Muscle layer of duodenum (tissue), 2 donors: Measurements from ENCODE around the gene LRRC56.
A peak's percentile ranks its signal among the peaks of the same experiment; 100 is the strongest.

Source experiments
- H3K27ac ChIP-seq: one replicate; pipeline ENCODE4 v1.7.0; 2013; ENCODE audit warnings: mild to moderate bottlenecking, low read length
- H3K27me3 ChIP-seq: one replicate; pipeline ENCODE4 v1.7.0; 2013; ENCODE audit warnings: low read depth, mild to moderate bottlenecking, control low read depth, low read length
- H3K36me3 ChIP-seq, 2 donors: one replicate each; pipeline ENCODE4 v1.7.0; 2013; ENCODE audit warnings: low read length in 2 of 2, control low read depth in 1 of 2, mild to moderate bottlenecking in 1 of 2; ENCODE audit not compliant: insufficient read depth in 2 of 2, control insufficient read depth in 1 of 2
- H3K4me1 ChIP-seq, 2 donors: one replicate each; pipeline ENCODE4 v1.7.0; 2013; ENCODE audit warnings: low read length in 2 of 2, mild to moderate bottlenecking in 2 of 2, control low read depth in 1 of 2, moderate library complexity in 1 of 2; ENCODE audit not compliant: insufficient read depth in 2 of 2, control insufficient read depth in 1 of 2
- H3K4me3 ChIP-seq, 2 donors: one replicate each; pipeline ENCODE4 v1.7.0; 2013; ENCODE audit warnings: low read length in 2 of 2, low read depth in 1 of 2, mild to moderate bottlenecking in 1 of 2
- H3K9me3 ChIP-seq, 2 donors: one replicate each; pipeline ENCODE4 v1.7.0; 2013; ENCODE audit warnings: low read length in 2 of 2, control low read depth in 1 of 2, mild to moderate bottlenecking in 1 of 2; ENCODE audit not compliant: control insufficient read depth in 1 of 2
- donor health status: healthy.

Gene LRRC56

GRCh38 chr11:536841-537621, at the start of gene LRRC56:
TSS of gene LRRC56 (plus strand) at chr11:537527. CDS start at chr11:540685, 3,158 bp downstream.
- H3K27ac ChIP-seq = no peak within 1 kb of the TSS

GRCh38 chr11:487571-488021, 49.7 kb upstream of the LRRC56 start:
- no peaks in the 10 kb centered on the region for H3K27me3 ChIP-seq
- H3K36me3 ChIP-seq = peaks cover 6 to 38% of the 10 kb centered on the region in 2 donors
- no peak overlapping the region for H3K4me3 ChIP-seq
- no peak overlapping the region for H3K27ac ChIP-seq
- no peaks in the 10 kb centered on the region for H3K9me3 ChIP-seq
- H3K4me1 ChIP-seq = no peaks in the 10 kb centered on the region

More at GRCh38 chr11:536841-537621, at the start of gene LRRC56:
- Histone ChIP-seq H3K4me3 (peak within 1 kb of the TSS in 1 of 2 donors; percentile 48), H3K36me3 (peaks cover 0 to 15% of the 10 kb centered on the region in 2 donors), H3K9me3 (no peaks in the 10 kb centered on the region), H3K27me3 (no peaks in the 10 kb centered on the region), H3K4me1 (peaks cover 0 to 30% of the 10 kb centered on the region in 2 donors)

DNA sequence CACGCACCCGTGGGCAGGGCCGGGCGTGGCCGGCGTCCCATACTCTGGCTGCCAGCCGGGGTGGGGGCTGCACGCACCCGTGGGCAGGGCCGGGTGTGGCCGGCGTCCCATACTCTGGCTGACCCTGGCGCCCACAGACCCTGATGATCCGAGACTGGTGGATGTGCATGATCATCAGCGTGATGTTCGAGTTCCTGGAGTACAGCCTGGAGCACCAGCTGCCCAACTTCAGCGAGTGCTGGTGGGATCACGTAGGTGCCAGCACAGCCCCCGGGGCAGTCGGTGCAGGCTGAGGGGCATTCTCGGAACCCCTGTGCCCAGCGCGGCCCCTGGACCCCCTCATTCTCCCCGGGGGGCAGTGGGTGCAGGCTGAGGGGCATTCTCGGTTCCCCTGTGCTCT, 49.3 kb upstream of the LRRC56 start:
- no peaks in the 10 kb centered on the region for H3K27me3 ChIP-seq
- no peaks in the 10 kb centered on the region for H3K4me1 ChIP-seq
- peaks cover 6 to 43% of the 10 kb centered on the region in 2 donors for H3K36me3 ChIP-seq
- no peaks in the 10 kb centered on the region for H3K9me3 ChIP-seq
- no peak overlapping the region for H3K27ac ChIP-seq
- H3K4me3 ChIP-seq = no peak overlapping the region

GRCh38 chr11:488579-488978, 48.7 kb upstream of the LRRC56 start:
- Histone ChIP-seq H3K4me1 (no peaks in the 10 kb centered on the region), H3K27ac (no peak overlapping the region), H3K36me3 (peaks cover 6 to 45% of the 10 kb centered on the region in 2 donors), H3K9me3 (no peaks in the 10 kb centered on the region), H3K27me3 (no peaks in the 10 kb centered on the region), H3K4me3 (no peak overlapping the region)

DNA sequence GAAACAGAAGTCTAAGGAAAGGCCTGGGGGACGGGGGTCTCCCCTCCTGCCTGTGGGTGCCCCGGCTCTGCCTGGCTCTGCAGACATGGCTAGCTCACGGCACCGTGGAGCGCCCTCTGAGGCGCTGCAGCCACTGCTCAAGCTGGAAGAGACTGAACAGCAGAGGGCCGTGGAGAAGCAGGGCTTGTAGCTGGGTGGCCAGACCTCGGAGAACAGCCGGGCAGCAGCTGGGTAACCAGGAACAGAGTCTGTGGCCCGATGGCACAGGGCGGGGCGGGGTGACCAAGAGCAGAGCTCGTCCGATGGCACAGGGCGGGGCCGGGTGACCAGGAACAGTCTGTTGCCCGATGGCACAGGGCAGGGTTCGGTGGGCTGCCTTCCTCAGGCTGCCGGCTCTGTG, 48.3 kb upstream of the LRRC56 start:
- Histone ChIP-seq H3K27ac (no peak overlapping the region), H3K4me3 (no peak overlapping the region), H3K9me3 (no peaks in the 10 kb centered on the region), H3K4me1 (no peaks in the 10 kb centered on the region), H3K27me3 (no peaks in the 10 kb centered on the region), H3K36me3 (peaks cover 6 to 49% of the 10 kb centered on the region in 2 donors)

- no peaks in the 10 kb centered on the region for H3K27me3 ChIP-seq
Observed at GRCh38 chr11:489610-490185, 47.6 kb upstream of the LRRC56 start.

GRCh38 chr11:490186-490929, 47.0 kb upstream of the LRRC56 start:
- H3K36me3 ChIP-seq = peaks cover 10 to 63% of the 10 kb centered on the region in 2 donors
- H3K9me3 ChIP-seq = no peaks in the 10 kb centered on the region
- no peak overlapping the region for H3K27ac ChIP-seq
- no peaks in the 10 kb centered on the region for H3K27me3 ChIP-seq
- no peaks in the 10 kb centered on the region for H3K4me1 ChIP-seq
- no peak overlapping the region for H3K4me3 ChIP-seq

More at GRCh38 chr11:489610-490185, 47.6 kb upstream of the LRRC56 start:
- no peaks in the 10 kb centered on the region for H3K4me1 ChIP-seq
- H3K4me3 ChIP-seq = no peak overlapping the region
- peaks cover 10 to 56% of the 10 kb centered on the region in 2 donors for H3K36me3 ChIP-seq
- H3K9me3 ChIP-seq = no peaks in the 10 kb centered on the region
- H3K27ac ChIP-seq = no peak overlapping the region

GRCh38 chr11:490930-491260, 46.4 kb upstream of the LRRC56 start:
- Histone ChIP-seq H3K27me3 (no peaks in the 10 kb centered on the region), H3K36me3 (peaks cover 10 to 68% of the 10 kb centered on the region in 2 donors), H3K4me3 (no peak overlapping the region), H3K4me1 (peaks cover 0 to 3% of the 10 kb centered on the region in 2 donors), H3K9me3 (no peaks in the 10 kb centered on the region), H3K27ac (no peak overlapping the region)

DNA sequence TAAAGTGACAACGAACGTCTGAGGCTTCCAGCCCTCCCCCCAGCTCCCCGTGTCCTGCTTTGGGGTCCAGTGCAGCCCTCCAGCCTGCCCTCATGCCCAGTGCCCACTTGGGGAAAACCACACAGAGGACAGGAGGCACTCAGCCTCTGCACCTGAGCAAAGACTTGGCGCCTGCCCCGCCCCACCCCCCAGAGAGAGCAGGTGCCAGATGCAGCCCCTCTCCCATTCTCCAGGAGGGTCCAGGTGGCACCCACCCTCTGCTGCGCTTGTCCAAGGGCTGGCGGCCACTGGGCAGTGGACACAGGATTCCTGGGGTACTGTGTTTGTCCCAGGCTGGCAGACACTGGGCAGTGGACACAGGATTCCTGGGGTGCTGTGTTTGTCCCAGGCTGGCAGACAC, 46.0 kb upstream of the LRRC56 start:
- no peak overlapping the region for H3K4me3 ChIP-seq
- H3K27ac ChIP-seq = no peak overlapping the region
- H3K9me3 ChIP-seq = no peaks in the 10 kb centered on the region
- peaks cover 0 to 3% of the 10 kb centered on the region in 2 donors for H3K4me1 ChIP-seq
- H3K27me3 ChIP-seq = no peaks in the 10 kb centered on the region
- peaks cover 10 to 71% of the 10 kb centered on the region in 2 donors for H3K36me3 ChIP-seq

DNA sequence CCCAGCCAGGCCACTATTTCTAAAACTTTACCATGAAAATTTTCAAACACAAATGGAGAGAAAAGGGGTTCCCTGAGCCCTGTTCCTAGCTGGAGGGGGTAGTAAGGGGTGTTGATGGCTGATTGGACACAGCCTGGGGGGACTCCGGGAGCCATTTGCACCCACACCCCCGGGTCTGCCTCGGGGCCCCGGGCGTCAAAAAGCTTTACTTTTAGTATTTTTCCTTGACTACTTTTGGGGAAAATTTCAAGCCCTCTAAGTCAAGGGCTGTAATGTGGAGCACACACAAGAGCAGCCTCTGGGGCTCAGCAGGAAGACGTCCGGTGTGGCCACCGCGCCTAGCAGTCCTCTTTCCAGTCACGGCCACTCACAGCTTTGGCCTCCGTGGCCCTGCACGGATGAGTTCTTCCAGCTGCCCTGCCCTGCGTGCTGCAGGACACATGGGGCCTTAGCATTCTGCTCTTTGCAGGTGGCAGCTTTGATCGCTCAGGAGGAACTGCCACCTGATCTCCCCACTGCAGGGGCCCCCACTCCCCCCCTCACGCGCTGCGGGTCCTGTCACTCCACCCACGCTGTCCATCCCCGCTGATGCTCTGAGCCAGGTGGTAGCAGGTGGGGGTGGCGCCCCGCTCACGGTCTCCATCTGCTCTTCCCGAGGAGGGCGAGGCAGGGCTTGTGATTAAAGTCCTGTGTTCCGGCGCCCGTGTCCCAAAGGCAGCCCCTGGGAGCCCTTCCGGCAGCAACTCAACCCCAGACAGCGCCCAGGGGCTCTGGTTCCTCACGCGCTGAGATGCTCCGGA, 44.7 kb upstream of the LRRC56 start:
- no peaks in the 10 kb centered on the region for H3K27me3 ChIP-seq
- no peak overlapping the region for H3K4me3 ChIP-seq
- peaks cover 0 to 3% of the 10 kb centered on the region in 2 donors for H3K4me1 ChIP-seq
- peaks cover 22 to 77% of the 10 kb centered on the region in 2 donors for H3K36me3 ChIP-seq
- no peaks in the 10 kb centered on the region for H3K9me3 ChIP-seq
- no peak overlapping the region for H3K27ac ChIP-seq
